GM18519 (cell line): ENCODE data around the gene RUNX3.

ENCODE experiments used
- ATAC-seq: cut with Tn5 transposase; IDR thresholded peaks from one replicate; pipeline ENCODE4 v1.9.1; 2021; ENCODE audit warnings: mild to moderate bottlenecking, moderate library complexity; ENCODE audit not compliant: unreplicated experiment, low FRiP score

RUNX3 gene

GRCh38 chr1:24948079-24948827, 18.2 kb upstream of the RUNX3 start:
- ATAC-seq = no peak

GRCh38 chr1:24946861-24947658, 17.0 kb upstream of the RUNX3 start:
- peak; percentile 57 for ATAC-seq

GRCh38 chr1:24945354-24946326, 15.6 kb upstream of the RUNX3 start:
- no peak for ATAC-seq

- no peak for ATAC-seq
Measured at GRCh38 chr1:24944318-24944717, 14.2 kb upstream of the RUNX3 start.

- ATAC-seq = no peak
Measured at GRCh38 chr1:24942789-24943188, 12.7 kb upstream of the RUNX3 start.

- ATAC-seq = no peak
Measured at GRCh38 chr1:24941564-24941963, 11.5 kb upstream of the RUNX3 start.

GRCh38 chr1:24940231-24940630, 10.2 kb upstream of the RUNX3 start:
- ATAC-seq = no peak

GRCh38 chr1:24939675-24940193, 9.7 kb upstream of the RUNX3 start:
- no peak for ATAC-seq

- ATAC-seq = no peak
Measured at GRCh38 chr1:24939040-24939674, 9.1 kb upstream of the RUNX3 start.

- ATAC-seq = no peak
Measured at GRCh38 chr1:24938276-24938675, 8.2 kb upstream of the RUNX3 start.

GRCh38 chr1:24936684-24937083, 6.6 kb upstream of the RUNX3 start:
- ATAC-seq = no peak

GRCh38 chr1:24935615-24936484, 5.8 kb upstream of the RUNX3 start:
- ATAC-seq = no peak

- ATAC-seq = no peak
Measured at GRCh38 chr1:24935196-24935526, 5.1 kb upstream of the RUNX3 start.

- ATAC-seq = no peak
Measured at GRCh38 chr1:24934310-24935195, 4.5 kb upstream of the RUNX3 start.

- no peak for ATAC-seq
Measured at GRCh38 chr1:24933468-24933867, 3.4 kb upstream of the RUNX3 start.

GRCh38 chr1:24932725-24933294, 2.7 kb upstream of the RUNX3 start:
- ATAC-seq = no peak

- no peak for ATAC-seq
Measured at GRCh38 chr1:24932284-24932683, 2.2 kb upstream of the RUNX3 start.
